ENCODE measurements around the gene RAB23.
A peak's percentile ranks its signal among the peaks of the same experiment; 100 is the strongest.

RAB23 gene

DNA sequence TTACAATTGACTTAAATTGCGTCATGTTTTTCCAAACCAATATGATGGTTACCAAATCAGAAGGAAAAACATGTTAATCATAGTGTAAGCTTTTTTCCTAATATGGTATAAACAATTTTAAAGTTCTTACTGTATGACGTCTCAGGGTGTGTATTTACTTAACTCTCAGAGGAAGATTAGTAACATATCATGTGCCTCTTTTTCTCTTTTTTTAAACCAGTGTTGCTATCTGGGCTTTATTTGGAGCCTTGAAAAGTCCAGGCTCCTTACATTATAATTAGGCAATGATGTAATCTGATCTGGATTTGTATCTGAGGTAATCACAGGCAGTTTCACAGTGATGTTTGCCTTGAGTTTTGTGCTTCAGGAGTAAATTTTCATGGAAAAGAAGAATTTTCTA is 20.4 kb upstream of the RAB23 start:
- DNase-seq (ENCODE audit: low spot score) = peak; percentile 61

GRCh38 chr6:57226221-57226620 is 4.1 kb upstream of the RAB23 start:
- DNase-seq (ENCODE audit: low spot score) = no peak

DNA sequence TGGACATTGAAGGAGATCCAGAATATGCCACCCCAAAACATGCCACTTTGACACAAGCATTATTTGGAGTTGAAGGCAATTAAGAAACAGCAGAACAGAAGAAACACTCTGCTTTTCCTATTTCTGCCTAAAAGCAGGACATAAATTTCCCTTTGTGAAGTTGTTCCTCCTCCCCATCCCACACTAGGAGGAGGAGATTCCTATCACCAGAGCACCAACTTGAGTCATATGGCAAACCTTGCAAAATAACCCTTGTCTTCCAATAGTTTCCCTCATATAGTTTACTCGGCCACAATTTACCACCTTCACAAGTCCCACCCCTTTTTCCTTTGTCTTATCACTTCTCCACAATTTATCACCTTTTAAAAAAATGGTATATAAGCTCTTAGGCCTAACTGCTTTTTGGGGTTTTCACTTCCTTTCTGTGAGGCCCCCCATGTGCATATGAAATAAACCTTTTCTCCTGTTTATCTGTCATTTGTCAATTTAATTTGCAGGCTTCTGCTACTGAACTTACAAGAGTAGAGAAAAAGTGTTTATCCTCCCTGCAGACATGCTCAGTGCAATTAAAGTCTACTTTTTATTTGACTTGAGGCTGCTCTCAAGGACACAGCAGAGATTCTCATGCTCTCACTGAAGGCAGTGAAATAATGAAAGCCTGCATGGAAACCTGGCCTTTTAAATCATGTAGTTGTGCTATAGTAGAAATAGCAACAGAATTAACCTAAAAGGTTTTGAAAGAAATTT is 2.8 kb upstream of the RAB23 start:
- DNase-seq (ENCODE audit: low spot score) = peak; percentile 41

GRCh38 chr6:57222743-57223077 is 603 bp upstream of the RAB23 start:
- DNase-seq (ENCODE audit: low spot score) = no peak

DNA sequence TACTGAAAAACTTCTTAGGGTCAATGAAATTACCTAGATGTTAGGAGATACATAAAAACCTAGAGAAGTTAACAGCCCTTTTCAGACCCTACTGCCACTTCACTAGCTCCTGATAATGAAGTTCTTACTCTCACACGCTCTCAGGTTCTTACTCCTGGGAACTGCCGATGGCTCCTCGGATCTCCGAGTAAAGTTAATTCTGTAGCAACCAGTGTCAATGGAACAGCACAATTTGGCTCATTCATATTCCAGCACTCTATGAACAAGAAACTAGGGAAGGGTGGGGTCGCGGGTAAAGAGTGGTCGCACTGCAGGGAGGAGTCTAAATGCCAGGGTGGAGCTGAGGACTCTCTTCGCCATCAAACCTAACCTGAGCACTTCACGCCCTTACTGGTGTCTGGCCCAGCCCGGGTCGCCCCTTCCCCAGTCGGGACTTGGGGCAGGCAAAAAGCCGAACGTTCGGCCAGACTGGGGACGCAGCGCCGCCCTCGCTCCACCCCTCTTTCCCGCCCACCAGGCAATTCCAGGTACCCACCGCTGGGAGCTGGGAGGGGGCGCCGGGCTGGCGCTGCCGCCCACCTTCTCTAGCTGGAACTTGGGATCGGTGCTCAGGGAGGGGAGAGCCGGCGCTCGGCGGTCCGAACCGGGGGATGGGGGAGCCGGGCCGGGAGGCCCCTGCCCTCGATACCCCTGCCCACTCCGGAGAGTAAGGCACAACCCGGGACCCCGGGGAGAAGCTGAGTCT is 744 bp downstream of the RAB23 start:
- peak; percentile 69 for DNase-seq (ENCODE audit: low spot score)

DNA sequence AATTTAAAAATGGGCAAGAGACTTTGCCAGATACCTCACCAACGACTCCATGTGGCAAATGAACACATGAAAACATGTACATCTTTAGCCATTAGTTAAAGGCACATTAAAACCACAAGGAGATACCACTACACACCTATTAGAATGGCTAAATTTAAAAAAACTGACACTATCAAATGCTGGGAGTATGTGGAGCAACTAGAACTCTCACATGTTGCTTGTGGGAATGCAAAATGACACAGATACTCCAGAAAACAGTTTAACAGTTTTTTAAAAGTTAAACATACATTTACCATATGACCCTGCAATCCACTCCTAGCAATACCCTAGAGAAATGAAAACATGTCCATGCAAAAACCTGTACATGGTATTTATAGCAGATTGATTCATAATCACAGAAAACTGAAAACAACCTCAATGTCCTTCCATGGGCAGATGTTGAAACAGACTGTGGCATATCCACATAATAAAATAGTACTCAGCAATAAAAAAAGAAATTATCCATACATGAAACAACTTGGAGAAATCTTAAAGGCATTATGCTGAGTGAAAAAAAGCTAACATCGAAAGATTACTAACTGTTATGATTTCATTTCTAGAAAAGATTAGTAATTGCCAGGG is 1.9 kb downstream of the RAB23 start:
- no peak for DNase-seq (ENCODE audit: low spot score)

DNA sequence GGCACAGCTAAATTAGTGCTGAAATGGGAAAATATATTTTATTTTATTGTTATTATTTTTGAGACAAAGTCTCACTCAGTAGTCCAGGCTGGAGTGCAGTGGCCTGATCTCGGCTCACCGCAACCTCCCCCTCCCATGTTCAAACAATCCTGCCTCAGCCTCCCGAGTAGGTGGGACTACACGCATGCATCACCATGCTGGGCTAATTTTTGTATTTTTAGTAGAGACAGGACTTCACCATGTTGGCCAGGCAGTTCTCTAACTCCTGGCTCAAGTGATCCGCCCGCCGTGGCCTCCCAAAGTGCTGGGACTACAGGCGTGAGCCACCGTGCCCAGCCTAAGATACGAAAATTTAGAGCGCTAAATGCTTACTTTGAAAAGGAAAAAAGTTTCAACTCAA is 4.8 kb downstream of the RAB23 start:
- DNase-seq (ENCODE audit: low spot score) = no peak

DNA sequence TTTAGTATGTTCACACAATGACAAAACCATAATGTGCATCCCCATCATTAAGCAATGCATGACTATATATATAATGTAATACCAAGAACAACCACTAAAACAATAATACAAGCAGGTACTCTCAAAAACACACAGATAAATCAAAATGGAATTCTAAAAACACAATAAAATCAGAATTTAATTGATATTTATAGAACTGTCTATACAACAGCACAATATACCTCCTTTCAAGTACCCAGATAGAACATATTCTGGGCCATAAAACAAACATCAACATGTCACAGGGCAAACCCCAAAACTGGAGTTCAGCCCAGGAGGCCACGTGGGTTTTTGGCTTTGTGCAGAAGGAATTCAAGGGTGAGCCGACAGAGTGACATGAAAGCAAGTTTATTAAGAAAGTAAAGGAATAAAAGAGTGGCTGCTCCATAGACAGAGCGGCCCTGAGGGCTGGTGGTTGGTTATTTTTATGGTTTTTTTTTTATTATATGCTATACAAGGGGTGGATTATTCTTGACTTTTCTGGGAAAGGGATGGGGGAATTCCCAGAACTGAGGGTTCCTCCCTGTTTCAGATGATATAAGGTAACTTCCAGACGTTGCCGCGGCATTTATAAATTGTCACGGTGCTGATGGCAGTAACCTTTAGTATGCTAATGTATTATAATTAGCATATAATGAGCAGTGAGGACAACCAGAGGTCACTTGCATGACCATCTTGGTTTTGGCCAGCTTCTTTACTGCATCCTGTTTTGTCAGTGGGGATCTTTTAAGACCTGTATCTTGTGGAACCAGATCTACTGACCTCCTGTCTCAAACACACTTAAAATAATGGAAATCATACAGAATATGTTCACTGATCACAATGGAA is 5.6 kb downstream of the RAB23 start:
- DNase-seq (ENCODE audit: low spot score) = peak; percentile 21

GRCh38 chr6:57215260-57215659 is 6.8 kb downstream of the RAB23 start:
- DNase-seq (ENCODE audit: low spot score) = no peak

- DNase-seq (ENCODE audit: low spot score) = no peak
Observed at GRCh38 chr6:57210060-57210459, 12.0 kb downstream of the RAB23 start.

DNA sequence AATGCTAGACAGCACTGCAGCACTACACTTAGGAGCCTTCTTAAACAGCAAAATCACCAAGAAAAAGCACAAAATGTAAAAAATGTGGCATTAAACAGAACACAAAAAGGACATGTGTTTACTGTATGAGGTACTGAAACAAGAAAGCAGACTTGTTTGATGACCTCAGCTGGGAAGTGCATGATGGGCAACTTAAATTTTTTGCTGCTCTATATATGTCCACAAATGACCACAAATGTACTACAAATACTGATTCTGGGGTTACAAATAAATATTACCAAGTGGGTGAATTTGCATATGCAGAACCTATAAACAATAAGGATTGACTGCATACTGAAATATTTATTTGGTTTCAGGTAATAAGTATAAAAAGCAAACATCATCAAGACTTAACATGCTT is 13.1 kb downstream of the RAB23 start:
- DNase-seq (ENCODE audit: low spot score) = no peak

- no peak for DNase-seq (ENCODE audit: low spot score)
Observed at GRCh38 chr6:57207872-57208271, 14.2 kb downstream of the RAB23 start.

GRCh38 chr6:57207141-57207540 is 15.0 kb downstream of the RAB23 start:
- DNase-seq (ENCODE audit: low spot score) = no peak

DNA sequence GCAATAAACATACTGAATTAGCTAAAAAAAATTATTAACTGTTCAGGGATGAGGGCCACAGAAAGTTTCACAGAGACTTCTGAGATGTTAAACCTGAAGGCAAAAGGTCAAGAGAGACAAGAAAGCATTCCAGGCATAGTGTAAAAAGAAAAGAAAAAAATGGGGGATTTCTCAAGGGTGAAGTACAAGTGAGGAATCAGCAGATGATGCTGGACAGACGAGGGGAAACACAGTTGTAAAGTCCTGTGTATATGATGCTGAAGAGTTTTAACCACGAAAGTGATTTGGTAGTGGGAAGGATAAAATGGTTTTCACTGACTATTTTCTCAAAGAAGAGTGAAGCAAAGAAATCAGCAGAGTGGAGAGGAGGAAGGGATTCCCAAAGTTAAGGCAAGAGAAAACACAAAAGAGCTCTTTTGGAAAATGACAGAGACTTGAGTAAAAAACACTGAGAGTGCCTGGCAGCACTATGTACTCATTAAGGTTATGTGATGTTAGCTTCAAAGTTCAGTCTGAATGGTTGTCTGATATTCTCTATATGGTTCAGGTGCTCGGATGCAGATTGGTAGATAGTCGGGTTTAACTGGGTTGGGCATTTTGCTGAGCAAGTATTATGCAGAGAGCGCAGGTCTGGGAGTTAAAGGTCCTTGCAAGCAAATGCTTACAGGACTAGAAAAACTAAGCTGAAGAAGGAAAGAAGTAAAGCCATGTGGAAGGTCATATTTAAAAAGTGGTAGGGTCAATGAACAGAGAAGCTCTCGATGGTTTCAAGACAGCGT is 16.4 kb downstream of the RAB23 start:
- no peak for DNase-seq (ENCODE audit: low spot score)

DNA sequence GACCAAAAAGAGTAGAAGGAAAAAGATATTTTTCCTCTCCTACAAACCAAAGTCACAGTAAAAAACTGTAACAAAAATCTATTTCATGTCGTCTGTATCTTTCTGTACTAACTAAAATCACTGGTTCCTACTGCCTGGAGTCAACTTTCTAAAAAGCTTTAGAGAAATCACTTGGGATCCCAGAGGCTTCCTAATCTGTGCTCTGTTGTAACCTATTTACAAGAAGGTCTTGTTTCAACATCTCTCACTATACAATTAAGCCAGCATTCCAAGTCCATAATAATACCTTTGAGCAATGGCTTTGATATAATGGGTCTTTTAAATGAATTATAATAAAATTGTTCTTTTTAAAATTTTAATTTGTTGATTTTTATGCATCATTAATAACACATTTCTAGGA is 20.4 kb downstream of the RAB23 start:
- DNase-seq (ENCODE audit: low spot score) = no peak

DNA sequence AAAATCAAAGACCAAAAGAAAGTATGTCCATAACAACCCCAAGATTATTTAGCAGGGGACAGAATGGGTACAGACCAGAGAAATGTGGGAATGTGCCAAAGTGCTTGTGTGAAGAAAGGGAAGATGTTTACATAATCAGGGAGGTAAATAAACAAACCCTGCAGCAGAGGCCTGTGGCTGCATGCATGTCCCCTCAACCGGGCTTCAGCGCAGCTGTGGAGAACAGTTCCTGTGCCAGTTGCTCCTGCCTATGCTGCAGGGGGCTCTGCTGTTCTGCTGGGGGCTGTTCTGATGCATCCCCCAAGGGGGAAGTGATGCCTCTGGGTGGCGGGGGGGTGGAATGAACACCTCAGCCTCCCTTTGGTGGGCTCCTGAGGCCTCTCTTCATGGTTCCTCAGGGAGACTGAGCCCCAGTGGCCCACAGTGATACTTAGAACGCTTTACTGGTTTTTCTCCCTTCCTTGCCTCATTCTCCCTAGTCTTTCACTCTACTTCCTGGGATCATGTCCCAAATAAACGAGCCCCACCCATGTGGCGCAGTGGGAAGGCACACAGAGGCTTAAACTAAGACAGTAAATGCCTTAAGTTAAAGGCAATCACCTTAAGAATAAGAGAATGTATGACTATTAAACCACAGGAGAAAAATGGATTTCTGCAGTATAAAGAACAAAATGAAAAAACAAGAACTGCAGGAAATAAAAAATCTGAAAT is 23.0 kb downstream of the RAB23 start:
- DNase-seq (ENCODE audit: low spot score) = peak; percentile 23

DNA sequence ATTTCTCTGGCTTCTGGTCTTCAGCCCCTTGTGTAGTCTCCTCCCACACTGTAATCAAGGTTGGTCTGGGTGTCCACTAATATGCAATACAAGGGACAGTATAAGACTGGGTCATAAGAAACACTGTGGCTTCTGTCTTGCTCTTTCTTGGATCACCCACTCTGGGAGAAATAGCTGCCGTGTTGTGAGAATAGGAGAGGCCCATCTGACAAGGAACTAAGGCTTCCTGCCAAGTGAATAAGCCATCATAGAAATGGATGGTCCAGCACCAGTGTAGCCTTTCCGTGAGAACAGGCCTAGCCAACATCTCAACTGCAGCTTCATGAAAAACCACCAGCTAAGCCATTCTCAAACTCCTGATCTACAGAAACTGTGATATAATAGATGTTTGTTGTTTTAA is 26.6 kb downstream of the RAB23 start:
- no peak for DNase-seq (ENCODE audit: low spot score)

GRCh38 chr6:57193177-57193576 is 28.9 kb downstream of the RAB23 start:
- no peak for DNase-seq (ENCODE audit: low spot score)

DNA sequence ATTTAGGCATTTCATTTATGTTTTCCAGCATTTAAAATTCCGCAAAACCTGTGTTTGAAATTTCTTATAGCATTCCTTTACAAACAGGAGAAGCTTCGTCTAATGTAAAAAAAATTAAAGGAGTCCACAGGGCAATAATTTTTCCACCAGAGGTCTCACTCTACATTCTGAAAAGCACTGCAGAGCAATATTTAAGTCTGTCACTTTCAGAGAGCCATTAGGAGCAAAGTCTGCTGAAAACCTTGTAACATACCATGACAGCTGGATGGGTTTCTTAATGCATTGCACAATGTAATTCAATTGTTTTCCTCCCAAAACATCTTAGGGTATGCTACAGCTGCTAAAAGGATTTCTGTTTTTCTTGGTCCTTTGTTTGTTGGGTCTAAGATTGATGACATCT is 32.0 kb downstream of the RAB23 start:
- peak; percentile 11 for DNase-seq (ENCODE audit: low spot score)

- DNase-seq (ENCODE audit: low spot score) = no peak
Observed at GRCh38 chr6:57183336-57183735, 38.8 kb downstream of the RAB23 start.

- DNase-seq (ENCODE audit: low spot score) = peak; percentile 18
Observed at GRCh38 chr6:57182017-57182432, 40.1 kb downstream of the RAB23 start.
